ENCODE measurements around the gene ZNF687.
"Not testable (repeated sequence)": the region's sequence is repeated elsewhere in the genome, so short reads cannot be mapped to it uniquely, and the experiment has no call there.

The ZNF687 gene

GRCh38 chr1:151266315-151266714 lies 15.8 kb upstream of the ZNF687 start:
- Mint-ChIP-seq H3K27me3 (no peaks in the 10 kb centered on the region), H3K36me3 (peaks cover 10% of the 10 kb centered on the region), H3K27ac (no peak overlapping the region), H3K9me3 (no peaks in the 10 kb centered on the region), H3K4me1 (no peaks in the 10 kb centered on the region), H3K4me3 (no peak overlapping the region)

GRCh38 chr1:151266821-151267220 lies 15.3 kb upstream of the ZNF687 start:
- Mint-ChIP-seq H3K4me3 (no peak overlapping the region), H3K27me3 (no peaks in the 10 kb centered on the region), H3K27ac (no peak overlapping the region), H3K4me1 (no peaks in the 10 kb centered on the region), H3K9me3 (no peaks in the 10 kb centered on the region), H3K36me3 (peaks cover 10% of the 10 kb centered on the region)

- Mint-ChIP-seq H3K27me3 (no peaks in the 10 kb centered on the region), H3K27ac (peak overlapping the region; percentile 77), H3K4me3 (no peak overlapping the region), H3K36me3 (peaks cover 10% of the 10 kb centered on the region), H3K9me3 (no peaks in the 10 kb centered on the region), H3K4me1 (no peaks in the 10 kb centered on the region)
Observed at GRCh38 chr1:151267760-151268159, 14.3 kb upstream of the ZNF687 start.

- no peaks in the 10 kb centered on the region for H3K27me3 Mint-ChIP-seq
- no peak overlapping the region for H3K4me3 Mint-ChIP-seq
- peaks cover 19% of the 10 kb centered on the region for H3K4me1 Mint-ChIP-seq
- H3K36me3 Mint-ChIP-seq, result peaks cover 2% of the 10 kb centered on the region
- H3K9me3 Mint-ChIP-seq, result no peaks in the 10 kb centered on the region
- H3K27ac Mint-ChIP-seq, result no peak overlapping the region
Observed at GRCh38 chr1:151273924-151274466, 8.1 kb upstream of the ZNF687 start.

- H3K4me1 Mint-ChIP-seq, result peaks cover 21% of the 10 kb centered on the region
- not testable (repeated sequence) for H3K27me3 Mint-ChIP-seq, H3K4me3 Mint-ChIP-seq, H3K27ac Mint-ChIP-seq, H3K36me3 Mint-ChIP-seq, H3K9me3 Mint-ChIP-seq
Observed at GRCh38 chr1:151275341-151275740, 6.8 kb upstream of the ZNF687 start.

GRCh38 chr1:151277249-151277648 lies 4.8 kb upstream of the ZNF687 start:
- Mint-ChIP-seq H3K36me3 (no peaks in the 10 kb centered on the region), H3K27me3 (no peaks in the 10 kb centered on the region), H3K27ac (peak overlapping the region; percentile 65), H3K4me3 (peak overlapping the region; percentile 9), H3K4me1 (peaks cover 21% of the 10 kb centered on the region), H3K9me3 (no peaks in the 10 kb centered on the region)

GRCh38 chr1:151281225-151281968 lies 702 bp upstream of the ZNF687 start:
- H3K9me3 Mint-ChIP-seq, result no peaks in the 10 kb centered on the region
- peak overlapping the region; percentile 98 for H3K4me3 Mint-ChIP-seq
- peak overlapping the region; percentile 99 for H3K27ac Mint-ChIP-seq
- H3K36me3 Mint-ChIP-seq, result no peaks in the 10 kb centered on the region
- no peaks in the 10 kb centered on the region for H3K27me3 Mint-ChIP-seq
- peaks cover 46% of the 10 kb centered on the region for H3K4me1 Mint-ChIP-seq

- no peaks in the 10 kb centered on the region for H3K36me3 Mint-ChIP-seq
- peak overlapping the region; percentile 93 for H3K27ac Mint-ChIP-seq
- H3K27me3 Mint-ChIP-seq, result no peaks in the 10 kb centered on the region
- no peaks in the 10 kb centered on the region for H3K9me3 Mint-ChIP-seq
- H3K4me1 Mint-ChIP-seq, result peaks cover 30% of the 10 kb centered on the region
- peak overlapping the region; percentile 98 for H3K4me3 Mint-ChIP-seq
Observed at GRCh38 chr1:151282883-151283725, 1.0 kb downstream of the ZNF687 start.

- H3K27ac Mint-ChIP-seq, result peak overlapping the region; percentile 93
- peaks cover 37% of the 10 kb centered on the region for H3K4me1 Mint-ChIP-seq
- H3K36me3 Mint-ChIP-seq, result no peaks in the 10 kb centered on the region
- H3K9me3 Mint-ChIP-seq, result no peaks in the 10 kb centered on the region
- peak overlapping the region; percentile 98 for H3K4me3 Mint-ChIP-seq
- no peaks in the 10 kb centered on the region for H3K27me3 Mint-ChIP-seq
Observed at GRCh38 chr1:151284013-151284577, 2.0 kb downstream of the ZNF687 start.

- no peak overlapping the region for H3K4me3 Mint-ChIP-seq
- H3K36me3 Mint-ChIP-seq, result peaks cover 4% of the 10 kb centered on the region
- H3K27me3 Mint-ChIP-seq, result no peaks in the 10 kb centered on the region
- H3K9me3 Mint-ChIP-seq, result no peaks in the 10 kb centered on the region
- H3K4me1 Mint-ChIP-seq, result peaks cover 36% of the 10 kb centered on the region
- H3K27ac Mint-ChIP-seq, result no peak overlapping the region
Observed at GRCh38 chr1:151286619-151287340, 4.7 kb downstream of the ZNF687 start.

GRCh38 chr1:151287341-151287699 lies 5.2 kb downstream of the ZNF687 start:
- H3K36me3 Mint-ChIP-seq, result peaks cover 4% of the 10 kb centered on the region
- H3K4me1 Mint-ChIP-seq, result peaks cover 36% of the 10 kb centered on the region

GRCh38 chr1:151287767-151288500 lies 5.8 kb downstream of the ZNF687 start:
- peaks cover 4% of the 10 kb centered on the region for H3K36me3 Mint-ChIP-seq
- peaks cover 35% of the 10 kb centered on the region for H3K4me1 Mint-ChIP-seq
- no peak overlapping the region for H3K4me3 Mint-ChIP-seq
- no peaks in the 10 kb centered on the region for H3K27me3 Mint-ChIP-seq
- no peaks in the 10 kb centered on the region for H3K9me3 Mint-ChIP-seq
- no peak overlapping the region for H3K27ac Mint-ChIP-seq

More at GRCh38 chr1:151287341-151287699, 5.2 kb downstream of the ZNF687 start:
- H3K4me3 Mint-ChIP-seq, result no peak overlapping the region
- H3K27ac Mint-ChIP-seq, result peak overlapping the region; percentile 41
- no peaks in the 10 kb centered on the region for H3K27me3 Mint-ChIP-seq
- no peaks in the 10 kb centered on the region for H3K9me3 Mint-ChIP-seq

- Mint-ChIP-seq H3K27ac (peak overlapping the region; percentile 25), H3K4me3 (no peak overlapping the region), H3K9me3 (no peaks in the 10 kb centered on the region), H3K36me3 (peaks cover 4% of the 10 kb centered on the region), H3K4me1 (peaks cover 29% of the 10 kb centered on the region), H3K27me3 (no peaks in the 10 kb centered on the region)
Observed at GRCh38 chr1:151288502-151288901, 6.4 kb downstream of the ZNF687 start.

- H3K27ac Mint-ChIP-seq, result peak overlapping the region; percentile 55
Observed at GRCh38 chr1:151289080-151289935, 7.2 kb downstream of the ZNF687 start.

More at GRCh38 chr1:151289080-151289935, 7.2 kb downstream of the ZNF687 start:
- Mint-ChIP-seq H3K36me3 (peaks cover 4% of the 10 kb centered on the region), H3K9me3 (no peaks in the 10 kb centered on the region), H3K4me3 (no peak overlapping the region), H3K4me1 (peaks cover 21% of the 10 kb centered on the region), H3K27me3 (no peaks in the 10 kb centered on the region)
